Muscle of leg (tissue), 11 donors: ENCODE data around the gene ZNF679. TPM values are rescaled to one million over a fixed set of nuclear protein-coding genes. Genes with fewer than 3 reads are reported as not detected.
"Not testable (repeated sequence)": the region's sequence is repeated elsewhere in the genome, so short reads cannot be mapped to it uniquely, and the experiment has no call there.

ENCODE experiments used
- DNase-seq: peaks from one replicate; pipeline ENCODE4 v3.0.0; 2013
- H3K27ac ChIP-seq: one replicate; pipeline ENCODE4 v1.5.1; 2013; ENCODE audit warnings: mild to moderate bottlenecking, low read length, control low read depth
- H3K27me3 ChIP-seq: one replicate; pipeline ENCODE4 v1.6.1; 2013; ENCODE audit warnings: low read length; ENCODE audit not compliant: control insufficient read depth, insufficient read depth
- H3K36me3 ChIP-seq: one replicate; pipeline ENCODE4 v1.6.1; 2013; ENCODE audit warnings: low read length; ENCODE audit not compliant: control insufficient read depth, insufficient read depth
- H3K4me1 ChIP-seq: one replicate; pipeline ENCODE4 v1.6.1; 2013; ENCODE audit warnings: low read length; ENCODE audit not compliant: control insufficient read depth, insufficient read depth
- H3K4me3 ChIP-seq: one replicate; pipeline ENCODE4 v1.5.1; 2013; ENCODE audit warnings: low read length, control low read depth
- H3K9me3 ChIP-seq: replicated peaks from 2 replicates; pipeline ENCODE4 v1.6.1; 2013; ENCODE audit warnings: low read depth, low read length; ENCODE audit not compliant: control insufficient read depth
- WGBS: methylation state at CpG from one replicate; pipeline ENCODE4 v1.1.5; 2013; ENCODE audit warnings: missing lambda C conversion rate; ENCODE audit not compliant: insufficient coverage; 5-methylcytosine and 5-hydroxymethylcytosine counted together
- polyA plus RNA-seq, 8 donors: library from polyadenylated mRNA; unstranded; fragments of 120-200 nt; gene quantifications; one replicate each; pipeline versions ENCODE4 v1.2.1 to v1.2.3, GENCODE V29; 2013; ENCODE audit warnings: inconsistent platforms in 1 of 8, low replicate concordance in 1 of 8; ENCODE audit not compliant: insufficient read length in 8 of 8, insufficient read depth in 1 of 8
- total RNA-seq: library from RNA; stranded (reverse); fragments of 120-200 nt; gene quantifications from one replicate; pipeline ENCODE4 v1.2.4, GENCODE V29; 2013

The ZNF679 gene
- total and polyA plus RNA-seq, 9 donors, result 0.10 TPM; not detected in 8

GRCh38 chr7:64308016-64308270, 79.7 kb downstream of the ZNF679 start:
- H3K27ac ChIP-seq, result peak overlapping the region; percentile 90
- peaks cover 12% of the 10 kb centered on the region for H3K4me1 ChIP-seq
- peak overlapping the region; percentile 61 for H3K4me3 ChIP-seq
- no peaks in the 10 kb centered on the region for H3K9me3 ChIP-seq
- H3K27me3 ChIP-seq, result no peaks in the 10 kb centered on the region
- no peak for DNase-seq
- no peaks in the 10 kb centered on the region for H3K36me3 ChIP-seq
- WGBS, result no CpG with 5 or more reads among the region's 7 CpGs

- Histone ChIP-seq H3K4me1 (peaks cover 24% of the 10 kb centered on the region), H3K4me3 (no peak overlapping the region), H3K27ac (no peak overlapping the region), H3K9me3 (no peaks in the 10 kb centered on the region), H3K36me3 (no peaks in the 10 kb centered on the region), H3K27me3 (no peaks in the 10 kb centered on the region)
- 100% methylated on average over 3 of the region's 3 CpGs for WGBS
- no peak for DNase-seq
Measured at GRCh38 chr7:64310426-64310825, 82.2 kb downstream of the ZNF679 start.

GRCh38 chr7:64312826-64313225, 84.6 kb downstream of the ZNF679 start:
- H3K27me3 ChIP-seq, result no peaks in the 10 kb centered on the region
- H3K9me3 ChIP-seq, result no peaks in the 10 kb centered on the region
- H3K36me3 ChIP-seq, result peaks cover 3% of the 10 kb centered on the region
- no peak overlapping the region for H3K27ac ChIP-seq
- 66% methylated on average over 2 of the region's 2 CpGs for WGBS
- no peak overlapping the region for H3K4me3 ChIP-seq
- no peak for DNase-seq
- peaks cover 15% of the 10 kb centered on the region for H3K4me1 ChIP-seq

- WGBS, result 0% methylated on average over 24 of the region's 33 CpGs
- H3K4me1 ChIP-seq, result peaks cover 13% of the 10 kb centered on the region
- DNase-seq, result peak; percentile 98
- no peaks in the 10 kb centered on the region for H3K27me3 ChIP-seq
- H3K27ac ChIP-seq, result peak within 1 kb of the TSS; percentile 78
- H3K36me3 ChIP-seq, result peaks cover 3% of the 10 kb centered on the region
- peaks cover 3% of the 10 kb centered on the region for H3K9me3 ChIP-seq
- H3K4me3 ChIP-seq, result peak within 1 kb of the TSS; percentile 64
Measured at GRCh38 chr7:64313740-64314491, 85.6 kb downstream of the ZNF679 start, which contains the start of gene ZNF736. Gene ZNF736, plus strand, starts transcription at chr7:64313961. Its CDS starts 190 bp downstream, at chr7:64314151.

- Histone ChIP-seq H3K4me1 (peaks cover 13% of the 10 kb centered on the region), H3K4me3 (peak overlapping the region; percentile 64), H3K27me3 (no peaks in the 10 kb centered on the region), H3K27ac (no peak overlapping the region), H3K36me3 (peaks cover 3% of the 10 kb centered on the region), H3K9me3 (peaks cover 3% of the 10 kb centered on the region)
- no CpG with 5 or more reads among the region's 10 CpGs for WGBS
- no peak for DNase-seq
Measured at GRCh38 chr7:64314566-64314965, 86.3 kb downstream of the ZNF679 start.

DNA sequence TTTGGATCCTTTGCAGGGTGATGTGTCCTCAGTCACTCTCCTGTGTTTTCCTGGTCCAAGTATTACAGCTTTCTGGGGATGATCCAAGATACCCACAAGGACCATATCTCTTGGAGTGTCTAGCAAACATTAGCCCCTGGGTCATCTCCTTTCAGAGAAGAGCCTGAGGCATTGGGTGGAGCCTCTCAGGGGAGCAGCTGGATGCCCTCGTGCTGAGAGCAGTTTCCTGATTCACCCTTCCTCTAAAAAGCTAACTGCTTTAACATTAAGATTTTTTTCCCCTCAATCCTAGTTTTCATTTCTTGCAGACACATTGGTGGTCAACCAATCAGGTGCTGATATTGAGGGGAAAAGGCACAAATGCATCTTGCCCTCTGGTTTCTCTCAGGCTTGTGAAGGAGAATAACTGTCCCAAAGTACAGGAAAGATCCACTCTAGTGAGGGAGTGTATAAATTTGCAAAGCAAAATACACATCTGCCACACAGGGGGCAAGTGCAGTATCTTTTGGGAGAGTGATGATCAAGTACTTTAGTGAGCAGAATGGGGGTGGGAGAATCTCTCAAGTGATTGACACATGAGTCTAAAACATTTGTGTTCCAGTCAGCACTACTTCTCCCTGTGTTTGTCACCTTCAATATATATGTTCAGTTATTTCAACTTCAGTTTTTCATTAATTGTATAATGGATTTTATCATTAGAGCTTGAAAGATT, 87.9 kb downstream of the ZNF679 start:
- H3K36me3 ChIP-seq, result not testable (repeated sequence)

More for the DNA sequence above, 87.9 kb downstream of the ZNF679 start:
- H3K4me3 ChIP-seq, H3K27ac ChIP-seq, H3K27me3 ChIP-seq, DNase-seq, H3K9me3 ChIP-seq: not testable (repeated sequence)
- WGBS, result no CpG with 5 or more reads among the region's 1 CpG
- peaks cover 13% of the 10 kb centered on the region for H3K4me1 ChIP-seq

Other genes starting within 250 kb of the ZNF679 start
- gene ZNF722, start 229.6 kb upstream of the ZNF679 start, total RNA-seq, result not detected
- not detected for gene ZNF722, start 229.6 kb upstream of the ZNF679 start, polyA plus RNA-seq
- gene ZNF727, start 183.0 kb upstream of the ZNF679 start, total RNA-seq, result 0.44 TPM
- gene ZNF727, start 183.0 kb upstream of the ZNF679 start, polyA plus RNA-seq, result under 1 TPM in 2 of 8 donors, not detected in 6; 0.13 to 0.53 TPM
- gene ZNF735, start 21.3 kb upstream of the ZNF679 start, total RNA-seq, result not detected
- under 1 TPM in 1 of 8 donors, not detected in 7; 0.13 TPM for gene ZNF735, start 21.3 kb upstream of the ZNF679 start, polyA plus RNA-seq
- 10.4 TPM for gene ZNF736, start 85.5 kb downstream of the ZNF679 start, total RNA-seq
- 10 to 100 TPM in 1 of 8 donors, 1 to 10 TPM in 7; 4.7 to 10.1 (median 6.9) TPM for gene ZNF736, start 85.5 kb downstream of the ZNF679 start, polyA plus RNA-seq